Kidney epithelial cell (primary cell): ENCODE data around the gene MYADML2. TPM values are rescaled to one million over a fixed set of nuclear protein-coding genes. Genes with fewer than 3 reads are reported as not detected.

Experiments
- DNase-seq: peaks from one replicate; pipeline ENCODE4 v3.0.0-alpha.2; 2010; ENCODE audit warnings: low read depth
- H3K27me3 ChIP-seq: 2 replicates; pipeline ENCODE4 v1.6.0; 2011; ENCODE audit warnings: low read length; ENCODE audit not compliant: control insufficient read depth, insufficient read depth
- H3K36me3 ChIP-seq: 2 replicates; pipeline ENCODE4 v1.5.1; 2011; ENCODE audit warnings: low read length; ENCODE audit not compliant: control insufficient read depth, insufficient read depth
- H3K4me3 ChIP-seq: 2 replicates; pipeline ENCODE4 v1.5.1; 2011; ENCODE audit warnings: low read depth, mild to moderate bottlenecking, control low read depth, low read length
- CTCF ChIP-seq: IDR thresholded peaks from 2 replicates; pipeline ENCODE4 v1.5.1; 2011; ENCODE audit warnings: mild to moderate bottlenecking, moderate library complexity, low read length, control low read depth, inconsistent platforms; ENCODE audit not compliant: insufficient read depth, poor library complexity, severe bottlenecking
- total RNA-seq: library from RNA; depleted of rRNA; stranded (reverse); fragments of >200 nt; gene quantifications from 2 replicates; pipeline ENCODE4 v1.2.3, GENCODE V29; 2015

The MYADML2 gene
- total RNA-seq, 1 donor from 2014 or later = not detected

GRCh38 chr17:81905424-81905875 lies 41.6 kb downstream of the MYADML2 start:
- H3K36me3 ChIP-seq = no peaks in the 10 kb centered on the region
- H3K4me3 ChIP-seq = no peak overlapping the region
- H3K27me3 ChIP-seq = peaks cover 13% of the 10 kb centered on the region
- DNase-seq = no peak
- no peak for TF ChIP-seq CTCF

- no peak for TF ChIP-seq CTCF
- no peak for DNase-seq
- Histone ChIP-seq H3K36me3 (peaks cover under 1% of the 10 kb centered on the region), H3K4me3 (no peak overlapping the region), H3K27me3 (peaks cover 13% of the 10 kb centered on the region)
These were observed 42.2 kb downstream of the MYADML2 start for GRCh38 chr17:81904600-81905423.

- peaks cover 13% of the 10 kb centered on the region for H3K27me3 ChIP-seq
- H3K4me3 ChIP-seq = no peak overlapping the region
- DNase-seq = no peak
- no peak for TF ChIP-seq CTCF
- H3K36me3 ChIP-seq = peaks cover 4% of the 10 kb centered on the region
These were observed 43.0 kb downstream of the MYADML2 start for GRCh38 chr17:81903896-81904599.

GRCh38 chr17:81903415-81903831 lies 43.6 kb downstream of the MYADML2 start:
- Histone ChIP-seq H3K4me3 (no peak overlapping the region), H3K27me3 (peaks cover 13% of the 10 kb centered on the region), H3K36me3 (peaks cover 4% of the 10 kb centered on the region)
- no peak for TF ChIP-seq CTCF
- no peak for DNase-seq

GRCh38 chr17:81902653-81903414 lies 44.2 kb downstream of the MYADML2 start:
- Histone ChIP-seq H3K4me3 (no peak overlapping the region), H3K27me3 (peaks cover 13% of the 10 kb centered on the region), H3K36me3 (peaks cover 4% of the 10 kb centered on the region)
- TF ChIP-seq CTCF = no peak
- no peak for DNase-seq
